ENCODE data around the gene AFF1.
"Not testable (repeated sequence)": the region's sequence is repeated elsewhere in the genome, so short reads cannot be mapped to it uniquely, and the experiment has no call there.

The AFF1 gene

DNA sequence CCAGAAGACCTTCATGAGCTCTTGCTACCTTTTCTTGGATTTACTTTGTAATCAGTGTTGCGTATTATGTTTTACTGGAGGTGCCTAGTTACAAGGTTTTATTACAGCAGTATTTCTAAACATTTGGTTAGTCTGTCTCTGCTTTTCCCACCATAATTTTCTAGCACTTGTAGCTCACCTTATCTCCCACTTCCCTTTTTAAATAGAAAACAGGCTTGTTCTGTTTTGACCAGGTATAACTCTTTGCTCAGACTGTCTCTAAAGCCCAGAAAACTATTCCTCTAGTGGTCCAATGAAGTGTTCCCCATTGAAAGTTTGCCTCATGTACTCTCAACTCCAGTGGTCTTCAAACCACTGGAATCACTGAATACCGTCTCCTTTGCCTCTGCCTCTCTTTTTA, 43.9 kb downstream of the AFF1 start:
- no peak overlapping the region for H3K4me3 ChIP-seq (ENCODE audit: control insufficient read depth, low read depth, low read length)
- no peak for TF ChIP-seq CTCF (IDR thresholded peaks at IDR 0.05; ENCODE audit: control insufficient read depth, insufficient read depth, low read depth, low read length, missing control alignments)
- DNase-seq (ENCODE audit: low read depth) = no peak

DNA sequence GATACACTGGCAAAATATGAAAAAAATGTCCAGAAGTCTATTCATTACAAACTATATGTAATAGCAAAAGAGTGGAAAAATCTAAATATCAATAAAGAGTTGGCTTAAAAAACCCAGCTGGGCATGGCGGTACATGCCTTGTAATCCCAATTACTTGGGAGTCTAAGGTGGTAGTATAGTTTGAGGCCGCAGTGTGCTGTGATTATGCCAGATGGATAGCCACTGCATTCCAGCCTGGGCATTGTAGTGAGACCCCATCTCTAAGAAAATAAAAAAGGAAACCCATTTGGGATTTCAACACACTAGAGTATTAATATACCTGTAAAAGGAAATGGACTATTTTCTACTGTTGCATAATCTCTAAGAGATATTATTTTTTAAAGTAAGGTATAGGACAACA, 45.4 kb downstream of the AFF1 start:
- DNase-seq (ENCODE audit: low read depth) = no peak

DNA sequence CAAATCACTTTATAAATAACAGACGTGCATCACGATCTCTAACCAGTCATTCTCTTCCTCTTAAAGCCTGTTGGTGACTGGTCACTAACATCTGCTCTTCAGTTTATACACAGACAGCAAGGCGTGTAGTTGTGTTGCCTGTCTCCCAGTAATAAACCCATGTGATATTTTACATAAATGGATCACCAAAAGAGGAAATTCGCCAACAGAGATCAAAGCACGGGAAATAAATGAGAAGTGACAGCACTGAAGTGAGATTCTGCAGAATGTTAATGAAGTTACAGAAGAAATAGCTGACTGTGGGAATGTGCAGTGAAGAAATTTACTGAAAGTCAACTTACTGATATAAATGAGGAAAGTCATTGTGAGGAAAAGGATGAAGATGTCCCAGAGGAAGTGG, 47.0 kb downstream of the AFF1 start:
- no peak for TF ChIP-seq CTCF (IDR thresholded peaks at IDR 0.05; ENCODE audit: control insufficient read depth, insufficient read depth, low read depth, low read length, missing control alignments)
- no peak for DNase-seq (ENCODE audit: low read depth)
- H3K4me3 ChIP-seq (ENCODE audit: control insufficient read depth, low read depth, low read length) = no peak overlapping the region

More for the DNA sequence above, 45.4 kb downstream of the AFF1 start:
- no peak overlapping the region for H3K4me3 ChIP-seq (ENCODE audit: control insufficient read depth, low read depth, low read length)
- TF ChIP-seq CTCF (IDR thresholded peaks at IDR 0.05; ENCODE audit: control insufficient read depth, insufficient read depth, low read depth, low read length, missing control alignments) = no peak

DNA sequence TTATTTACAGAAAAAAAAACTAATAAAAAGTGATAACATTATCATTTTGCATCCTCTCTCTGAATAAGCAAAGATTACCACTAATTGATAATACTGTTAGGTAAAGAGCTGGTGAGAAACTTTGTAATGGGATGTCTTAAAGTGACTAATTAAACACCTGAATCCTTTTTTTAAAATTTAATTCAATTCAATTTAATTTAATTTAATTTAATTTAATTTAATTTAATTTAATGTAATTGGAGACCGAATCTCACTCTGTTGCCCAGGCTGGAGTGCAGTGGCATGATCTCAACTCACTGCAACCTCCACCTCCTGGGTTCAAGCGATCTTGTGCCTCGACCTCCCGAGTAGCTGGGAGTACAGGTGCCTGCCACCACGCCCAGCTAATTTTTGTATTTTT, 51.0 kb downstream of the AFF1 start:
- not testable (repeated sequence) for DNase-seq (ENCODE audit: low read depth); H3K4me3 ChIP-seq (ENCODE audit: control insufficient read depth, low read depth, low read length)

- not testable (repeated sequence) for H3K4me3 ChIP-seq (ENCODE audit: control insufficient read depth, low read depth, low read length); DNase-seq (ENCODE audit: low read depth)
Observed at GRCh38 chr4:86989658-86990057, 54.8 kb downstream of the AFF1 start.

DNA sequence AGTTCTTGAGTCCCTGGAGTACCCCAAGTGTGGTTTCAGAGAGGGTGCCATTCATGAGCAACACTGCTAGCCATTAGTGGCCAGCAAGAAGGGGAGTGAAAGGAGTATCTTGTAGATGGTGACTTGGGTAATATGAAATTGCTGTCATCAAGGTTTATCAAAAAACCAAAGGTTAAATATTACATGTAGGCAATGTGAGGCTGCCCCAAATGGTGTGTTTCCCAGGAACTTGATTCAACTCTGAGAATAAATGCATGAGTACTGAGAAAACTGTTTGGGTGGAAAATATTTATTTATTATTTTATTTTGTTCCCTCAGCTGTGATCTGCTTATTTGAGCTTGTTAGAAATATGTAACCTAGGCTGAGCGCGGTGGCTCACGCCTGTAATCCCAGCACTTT, 55.7 kb downstream of the AFF1 start:
- H3K4me3 ChIP-seq (ENCODE audit: control insufficient read depth, low read depth, low read length) = no peak overlapping the region
- TF ChIP-seq CTCF (IDR thresholded peaks at IDR 0.05; ENCODE audit: control insufficient read depth, insufficient read depth, low read depth, low read length, missing control alignments) = no peak
- DNase-seq (ENCODE audit: low read depth) = no peak

GRCh38 chr4:86991994-86992393, 57.2 kb downstream of the AFF1 start:
- no peak overlapping the region for H3K4me3 ChIP-seq (ENCODE audit: control insufficient read depth, low read depth, low read length)
- DNase-seq (ENCODE audit: low read depth) = no peak
- no peak for TF ChIP-seq CTCF (IDR thresholded peaks at IDR 0.05; ENCODE audit: control insufficient read depth, insufficient read depth, low read depth, low read length, missing control alignments)

- H3K4me3 ChIP-seq (ENCODE audit: control insufficient read depth, low read depth, low read length) = no peak overlapping the region
- no peak for DNase-seq (ENCODE audit: low read depth)
- no peak for TF ChIP-seq CTCF (IDR thresholded peaks at IDR 0.05; ENCODE audit: control insufficient read depth, insufficient read depth, low read depth, low read length, missing control alignments)
Observed at GRCh38 chr4:86993909-86994681, 59.3 kb downstream of the AFF1 start.

All from AG09309 (cell line).